Activated naive CD4-positive, alpha-beta T cell treated with anti-CD3 and anti-CD28 coated beads for 36 hours (primary cell): ENCODE data around the gene PLB1. TPM values are rescaled to one million over a fixed set of nuclear protein-coding genes. Genes with fewer than 3 reads are reported as not detected.
A peak's percentile ranks its signal among the peaks of the same experiment; 100 is the strongest.

Source experiments
- CTCF ChIA-PET: fragments of 350-600 bp; sonication (Branson Sonifier 250); formaldehyde crosslinking; loops from one replicate; lab custom pipeline; 2021; ENCODE audit warnings: antibody characterized with exemption; lab: Charles Lee
- DNase-seq: peaks from one replicate; pipeline ENCODE4 v3.0.0-alpha.2; 2020
- H3K27ac Mint-ChIP-seq: one replicate; pipeline ENCODE4 v1.8.0; 2021; ENCODE audit warnings: mild to moderate bottlenecking, mixed read lengths
- H3K27me3 Mint-ChIP-seq: one replicate; pipeline ENCODE4 v1.8.0; 2021; ENCODE audit warnings: low read depth, mixed read lengths
- H3K36me3 Mint-ChIP-seq: one replicate; pipeline ENCODE4 v1.8.0; 2021; ENCODE audit warnings: low read depth, mixed read lengths
- H3K4me1 Mint-ChIP-seq: one replicate; pipeline ENCODE4 v1.8.0; 2021; ENCODE audit warnings: low read depth, mixed read lengths
- H3K4me3 Mint-ChIP-seq: one replicate; pipeline ENCODE4 v1.8.0; 2021; ENCODE audit warnings: mild to moderate bottlenecking, moderate library complexity, mixed read lengths
- H3K9me3 Mint-ChIP-seq: one replicate; pipeline ENCODE4 v1.8.0; 2021; ENCODE audit warnings: mixed read lengths
- intact Hi-C: fragments of 100-400 bp; cut with micrococcal nuclease; formaldehyde crosslinking; loops from one replicate; pipeline ENCODE4 v1.15.1; 2023
- total RNA-seq, 2 experiments: library from RNA; stranded (reverse); gene quantifications; one replicate each; pipeline ENCODE4 v1.2.3, GENCODE V29; 2021

PLB1 gene
- total RNA-seq, 2 experiments from 2014 or later = 1.3 to 1.6 TPM

GRCh38 chr2:28621172-28622100, 125.6 kb downstream of the PLB1 start:
- CTCF ChIA-PET = interaction anchor here (0.7 to 2.6 kb wide), 3 partner anchors 14 to 139 kb away, joined by 3 to 12 read pairs (median 4); no protein-coding TSS in a partner anchor
- Mint-ChIP-seq H3K36me3 (peaks cover 4% of the 10 kb centered on the region), H3K4me1 (peaks cover 92% of the 10 kb centered on the region), H3K27me3 (no peaks in the 10 kb centered on the region), H3K27ac (peak overlapping the region; percentile 94), H3K4me3 (peak overlapping the region; percentile 41), H3K9me3 (no peaks in the 10 kb centered on the region)
- peak; percentile 91 for DNase-seq
- intact Hi-C loops = loop anchor here (1.0 to 10.0 kb wide), 6 partner anchors 8 to 1525 kb away; partner anchors contain the start of genes CLIP4, FOSL2, PPP1CB and YPEL5

DNA sequence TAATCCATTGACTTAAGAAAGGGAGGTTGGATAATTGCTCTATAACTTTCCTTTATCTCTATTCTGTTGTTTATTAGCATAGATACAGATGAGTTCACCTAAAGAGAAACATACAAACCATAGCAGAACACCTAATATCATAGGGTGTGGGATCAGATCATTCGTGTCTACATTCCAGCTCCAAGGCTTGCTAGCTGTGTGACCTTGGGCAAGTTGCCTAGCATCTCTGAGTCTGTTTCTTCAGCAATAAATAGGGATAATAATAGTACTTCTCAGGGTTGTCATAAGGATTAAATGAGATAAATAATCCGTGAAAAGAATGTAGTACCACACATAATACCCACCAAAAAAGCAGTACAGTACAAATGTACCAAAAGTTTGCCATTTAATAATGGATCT, 126.2 kb downstream of the PLB1 start:
- Mint-ChIP-seq H3K4me1 (peaks cover 98% of the 10 kb centered on the region), H3K27ac (peak overlapping the region; percentile 94)
- CTCF ChIA-PET = interaction anchor here (1.1 to 2.6 kb wide), 3 partner anchors 9 to 33 kb away, joined by 3 to 12 read pairs (median 7); no protein-coding TSS in a partner anchor

GRCh38 chr2:28623582-28624405, 127.9 kb downstream of the PLB1 start:
- H3K36me3 Mint-ChIP-seq = peaks cover 4% of the 10 kb centered on the region
- CTCF ChIA-PET = interaction anchor here (1.3 to 2.4 kb wide), 3 partner anchors 11 to 29 kb away, joined by 7 to 18 read pairs (median 11); no protein-coding TSS in a partner anchor
- DNase-seq = peak; percentile 34

More for the DNA sequence above, 126.2 kb downstream of the PLB1 start:
- Mint-ChIP-seq H3K27me3 (no peaks in the 10 kb centered on the region), H3K4me3 (peak overlapping the region; percentile 41), H3K9me3 (no peaks in the 10 kb centered on the region), H3K36me3 (peaks cover 4% of the 10 kb centered on the region)
- DNase-seq = no peak
- intact Hi-C loops = loop anchor here (5.0 to 10.0 kb wide), 2 partner anchors 230 to 493 kb away; partner anchors contain the start of genes CLIP4 and FOSL2

GRCh38 chr2:28624436-28624792, 128.6 kb downstream of the PLB1 start:
- CTCF ChIA-PET = interaction anchor here (0.6 to 2.4 kb wide), 4 partner anchors 9 to 129 kb away, joined by 3 to 18 read pairs (median 6); no protein-coding TSS in a partner anchor

More at GRCh38 chr2:28623582-28624405, 127.9 kb downstream of the PLB1 start:
- Mint-ChIP-seq H3K27me3 (no peaks in the 10 kb centered on the region), H3K4me3 (peak overlapping the region; percentile 88), H3K9me3 (no peaks in the 10 kb centered on the region), H3K27ac (peak overlapping the region; percentile 98), H3K4me1 (peaks cover 93% of the 10 kb centered on the region)
- intact Hi-C loops = loop anchor here (2.0 to 10.0 kb wide), 4 partner anchors 13 to 491 kb away; partner anchors contain the start of genes CLIP4 and FOSL2

DNA sequence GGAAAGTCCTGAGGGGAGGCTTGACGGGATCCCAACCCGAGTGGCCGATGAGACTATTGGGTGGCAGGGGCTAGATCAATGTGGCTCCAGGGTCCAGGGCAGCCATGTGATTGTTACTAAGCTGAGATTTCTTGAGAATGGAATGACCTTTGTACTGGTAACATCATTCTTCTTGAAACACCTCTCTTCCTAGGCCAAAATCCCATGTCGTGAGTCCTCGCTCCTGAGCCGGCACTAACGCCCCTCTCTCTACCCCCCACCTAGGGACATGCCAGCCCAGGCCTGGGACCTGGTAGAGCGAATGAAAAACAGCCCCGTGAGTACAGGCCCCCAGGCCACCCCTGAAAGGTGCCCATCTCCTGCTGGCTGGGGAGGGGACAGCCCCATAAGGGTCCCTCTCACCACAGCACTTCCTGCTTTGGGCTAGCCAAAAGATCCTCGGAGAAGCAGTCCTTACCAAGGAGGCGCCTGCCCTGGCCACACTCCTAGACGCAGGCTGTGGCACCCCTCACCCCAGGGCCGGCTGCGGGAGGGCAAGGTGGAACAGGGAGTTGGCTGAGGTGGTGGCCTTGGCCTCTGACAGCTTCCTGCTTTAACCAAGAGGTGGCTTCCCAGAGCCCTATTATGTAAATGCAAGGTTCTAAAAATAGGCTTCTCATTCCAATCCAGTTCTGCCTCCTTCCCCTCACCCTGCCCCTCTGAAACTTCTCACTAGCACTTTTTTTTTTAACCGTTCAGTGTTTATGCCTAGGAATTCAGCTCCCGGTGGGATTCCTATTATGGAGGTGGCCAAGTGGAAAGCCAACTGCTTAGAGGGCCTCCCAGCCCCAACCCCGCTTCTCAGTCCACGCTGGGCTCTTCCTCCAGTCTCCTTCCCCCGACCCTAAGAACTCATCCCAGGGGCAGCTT, 129.2 kb downstream of the PLB1 start:
- Mint-ChIP-seq H3K4me1 (peaks cover 80% of the 10 kb centered on the region), H3K9me3 (no peaks in the 10 kb centered on the region), H3K27ac (peak overlapping the region; percentile 98), H3K4me3 (peak overlapping the region; percentile 88), H3K36me3 (peaks cover 4% of the 10 kb centered on the region), H3K27me3 (no peaks in the 10 kb centered on the region)
- intact Hi-C loops = loop anchor here (1.0 to 10.0 kb wide), 9 partner anchors 11 to 490 kb away; partner anchors contain the start of genes CLIP4, FOSL2, PPP1CB and TRMT61B
- CTCF ChIA-PET = interaction anchor here (0.6 to 2.4 kb wide), 6 partner anchors 9 to 129 kb away, joined by 3 to 18 read pairs (median 4); no protein-coding TSS in a partner anchor
- peak; percentile 89 for DNase-seq

More at GRCh38 chr2:28624436-28624792, 128.6 kb downstream of the PLB1 start:
- no peak for DNase-seq
- Mint-ChIP-seq H3K27me3 (no peaks in the 10 kb centered on the region), H3K4me3 (peak overlapping the region; percentile 88), H3K4me1 (peaks cover 87% of the 10 kb centered on the region), H3K27ac (peak overlapping the region; percentile 98), H3K9me3 (no peaks in the 10 kb centered on the region), H3K36me3 (peaks cover 4% of the 10 kb centered on the region)
- intact Hi-C loops = loop anchor here (2.0 to 10.0 kb wide), 4 partner anchors 14 to 490 kb away; partner anchors contain the start of genes CLIP4 and FOSL2

- Mint-ChIP-seq H3K36me3 (peaks cover 4% of the 10 kb centered on the region), H3K9me3 (no peaks in the 10 kb centered on the region), H3K27ac (peak overlapping the region; percentile 98), H3K4me3 (no peak overlapping the region), H3K4me1 (peaks cover 67% of the 10 kb centered on the region), H3K27me3 (no peaks in the 10 kb centered on the region)
- CTCF ChIA-PET = interaction anchor here (0.6 to 2.4 kb wide), 2 partner anchors 32 to 328 kb away, joined by 3 to 18 read pairs; no protein-coding TSS in a partner anchor
- DNase-seq = no peak
- intact Hi-C loops = loop anchor here (10.0 kb wide), 1 partner anchor 488 kb away; the partner anchor contains the start of gene CLIP4
Measured at GRCh38 chr2:28626376-28626775, 130.5 kb downstream of the PLB1 start.

DNA sequence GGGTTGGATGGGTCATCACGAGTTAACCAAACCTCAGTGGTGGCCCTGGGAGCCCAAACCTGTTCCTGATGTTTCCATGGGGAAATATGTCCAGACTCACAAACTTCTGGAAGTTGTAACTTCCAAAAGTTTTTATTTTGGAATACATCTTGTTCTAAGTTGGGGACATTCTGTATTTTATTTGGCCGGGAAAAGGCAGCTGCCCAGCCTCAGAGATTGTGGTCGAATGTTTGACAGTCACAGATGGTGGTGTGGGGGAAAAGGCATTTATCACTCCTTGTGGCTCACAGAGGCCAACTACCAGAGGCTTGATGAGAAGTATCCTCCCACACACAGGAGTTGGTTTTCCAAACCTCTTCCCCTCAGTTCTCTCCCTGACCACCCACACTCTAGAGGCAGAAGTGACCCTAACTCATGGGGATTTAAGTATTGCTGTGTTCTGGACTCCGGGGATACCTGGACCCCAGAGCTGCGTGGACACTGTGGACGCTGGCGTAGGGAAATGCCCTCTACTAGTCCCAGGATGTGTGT, 131.1 kb downstream of the PLB1 start:
- DNase-seq = no peak
- H3K27ac Mint-ChIP-seq = peak overlapping the region; percentile 98
- peaks cover 61% of the 10 kb centered on the region for H3K4me1 Mint-ChIP-seq
- H3K27me3 Mint-ChIP-seq = no peaks in the 10 kb centered on the region
- peaks cover 4% of the 10 kb centered on the region for H3K36me3 Mint-ChIP-seq
- no peaks in the 10 kb centered on the region for H3K9me3 Mint-ChIP-seq
- H3K4me3 Mint-ChIP-seq = no peak overlapping the region
- CTCF ChIA-PET = no interaction called here
- intact Hi-C loops = loop anchor here (10.0 kb wide), 1 partner anchor 488 kb away; the partner anchor contains the start of gene CLIP4

- CTCF ChIA-PET = interaction anchor here (0.6 kb wide), 1 partner anchor 363 kb away, joined by 3 read pairs; no protein-coding TSS in a partner anchor
- Mint-ChIP-seq H3K4me3 (no peak overlapping the region), H3K9me3 (no peaks in the 10 kb centered on the region), H3K27ac (peak overlapping the region; percentile 60), H3K36me3 (peaks cover 4% of the 10 kb centered on the region), H3K27me3 (no peaks in the 10 kb centered on the region), H3K4me1 (peaks cover 52% of the 10 kb centered on the region)
- DNase-seq = no peak
- intact Hi-C loops = loop anchor here (10.0 kb wide), 1 partner anchor 487 kb away; the partner anchor contains the start of gene CLIP4
Measured at GRCh38 chr2:28627722-28628480, 132.0 kb downstream of the PLB1 start.

DNA sequence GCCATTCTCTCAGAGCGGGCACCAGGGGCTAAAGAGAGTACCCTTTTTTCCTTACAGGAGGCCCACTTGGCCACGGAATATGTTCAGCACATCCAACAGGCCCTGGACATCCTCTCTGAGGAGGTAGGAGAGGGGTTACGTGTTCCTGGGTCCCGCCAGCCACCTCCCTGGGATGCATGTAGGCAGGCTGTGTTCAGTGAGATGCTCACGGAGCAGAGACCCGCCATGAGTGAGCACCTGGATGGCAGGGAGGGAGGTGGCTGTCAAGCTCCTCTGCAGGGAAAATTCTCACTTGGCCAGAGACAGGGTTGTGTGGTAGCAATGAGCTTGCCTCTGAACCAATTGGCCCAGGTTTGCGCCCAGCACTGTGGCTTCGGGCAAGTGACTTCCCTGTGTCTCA, 132.6 kb downstream of the PLB1 start:
- Mint-ChIP-seq H3K9me3 (no peaks in the 10 kb centered on the region), H3K4me1 (peaks cover 46% of the 10 kb centered on the region), H3K27me3 (no peaks in the 10 kb centered on the region), H3K4me3 (no peak overlapping the region), H3K27ac (no peak overlapping the region), H3K36me3 (peaks cover 4% of the 10 kb centered on the region)
- DNase-seq = no peak
- CTCF ChIA-PET = interaction anchor here (0.6 to 1.8 kb wide), 2 partner anchors 34 to 363 kb away, joined by 3 to 5 read pairs; no protein-coding TSS in a partner anchor
- intact Hi-C loops = loop anchor here (10.0 kb wide), 1 partner anchor 486 kb away; the partner anchor contains the start of gene CLIP4
